H1 (cell line): Measurements from ENCODE around the gene IGSF23. TPM values are rescaled to one million over a fixed set of nuclear protein-coding genes. Genes with fewer than 3 reads are reported as not detected.

Source experiments
- CTCF ChIA-PET: fragments of 300-600 bp; sonication (Branson Sonifier 250); formaldehyde crosslinking; loops from one replicate; lab custom pipeline; 2021; ENCODE audit not compliant: partially characterized antibody; lab: Charles Lee
- POLR2A ChIA-PET: fragments of 300-600 bp; sonication (Branson Sonifier 250); formaldehyde crosslinking; loops from one replicate; lab custom pipeline; 2021; ENCODE audit warnings: inconsistent platforms; ENCODE audit not compliant: partially characterized antibody; lab: Charles Lee
- DNase-seq, 2 experiments: peaks; one replicate each; pipeline versions ENCODE4 v3.0.0 to v3.0.0-alpha.2; 2010 to 2022; ENCODE audit warnings: low spot score in 2 of 2, low read depth in 1 of 2, mixed read lengths in 1 of 2
- FAIRE-seq: peaks from 2 replicates; lab custom pipeline; 2011; peaks lifted over from hg19 to GRCh38; lab: Jason Lieb, UNC
- H2AFZ ChIP-seq: 2 replicates; pipeline ENCODE4 v1.8.1; 2012; ENCODE audit warnings: low read length, inconsistent platforms
- H2AK5ac ChIP-seq: 2 replicates; pipeline ENCODE4 v1.6.1; 2013; ENCODE audit warnings: low read depth, low read length
- H2BK120ac ChIP-seq: replicated peaks from 2 replicates; pipeline ENCODE3; 2013; ENCODE audit warnings: low read depth, low read length, inconsistent platforms
- H2BK12ac ChIP-seq: 2 replicates; pipeline ENCODE4 v1.6.1; 2013; ENCODE audit warnings: low read depth, low read length
- H2BK15ac ChIP-seq: 2 replicates; pipeline ENCODE4 v1.6.1; 2013; ENCODE audit warnings: low read length
- H2BK20ac ChIP-seq: 2 replicates; pipeline ENCODE4 v1.6.1; 2013; ENCODE audit warnings: low read length
- H2BK5ac ChIP-seq: 2 replicates; pipeline ENCODE4 v1.6.1; 2013; ENCODE audit warnings: low read depth, low read length
- H3K14ac ChIP-seq: 2 replicates; pipeline ENCODE4 v1.6.1; 2013; ENCODE audit warnings: inconsistent platforms; ENCODE audit not compliant: insufficient read length
- H3K18ac ChIP-seq: 2 replicates; pipeline ENCODE4 v1.6.1; 2013; ENCODE audit warnings: low read length; ENCODE audit errors: extremely low read depth
- H3K23ac ChIP-seq: 2 replicates; pipeline ENCODE4 v1.6.1; 2013; ENCODE audit warnings: inconsistent platforms; ENCODE audit not compliant: insufficient read length
- H3K23me2 ChIP-seq: 2 replicates; pipeline ENCODE4 v1.6.1; 2013; ENCODE audit warnings: low read depth, low read length
- H3K27ac ChIP-seq: 2 replicates; pipeline ENCODE4 v1.6.1; 2011; ENCODE audit warnings: low read depth, low read length, inconsistent platforms
- H3K27me3 ChIP-seq, 4 experiments: replicated peaks in 1 of 4; 1 replicate in 1 of 4; 2 replicates in 3 of 4; pipeline versions ENCODE4 v1.6.1 to v1.8.1; 2011 to 2013; ENCODE audit warnings: low read length in 3 of 4, mild to moderate bottlenecking in 3 of 4, inconsistent platforms in 2 of 4, mixed read lengths in 2 of 4, moderate library complexity in 1 of 4; ENCODE audit not compliant: control insufficient read depth in 3 of 4, insufficient read depth in 3 of 4; ENCODE audit errors: extremely low read depth in 1 of 4
- H3K36me3 ChIP-seq, 4 experiments: 2 replicates each; pipeline versions ENCODE4 v1.6.1 to v1.8.1; 2011 to 2013; ENCODE audit warnings: mild to moderate bottlenecking in 4 of 4, low read length in 3 of 4, moderate library complexity in 2 of 4, control low read depth in 1 of 4, inconsistent platforms in 1 of 4; ENCODE audit not compliant: insufficient read depth in 4 of 4, control insufficient read depth in 2 of 4
- H3K4ac ChIP-seq: replicated peaks from 2 replicates; pipeline ENCODE3; 2013; ENCODE audit warnings: low read length, low read depth, mixed read lengths, inconsistent platforms; ENCODE audit not compliant: insufficient read length
- H3K4me1 ChIP-seq, 4 experiments: replicated peaks in 1 of 4; 1 replicate in 1 of 4; 2 replicates in 3 of 4; pipeline versions ENCODE4 v1.6.1 to v1.8.1; 2011 to 2013; ENCODE audit warnings: low read length in 3 of 4, inconsistent platforms in 2 of 4, mixed read lengths in 1 of 4; ENCODE audit not compliant: insufficient read depth in 4 of 4, control insufficient read depth in 3 of 4
- H3K4me2 ChIP-seq, 2 experiments: 2 replicates each; pipeline versions ENCODE4 v1.6.1 to v1.8.1; 2011 to 2013; ENCODE audit warnings: low read depth in 2 of 2, low read length in 2 of 2, control low read depth in 1 of 2, inconsistent platforms in 1 of 2, mild to moderate bottlenecking in 1 of 2; ENCODE audit not compliant: insufficient read depth in 1 of 2
- H3K4me3 ChIP-seq, 4 experiments: fragments of 200-600, 300-600 bp in 1 of 4; sonication (generic), shearing (Covaris generic), sonication (Bioruptor Twin) in 1 of 4; 2 replicates each; pipeline versions ENCODE4 v1.5.1 to v1.8.1; 2011 to 2016; ENCODE audit warnings: low read length in 4 of 4, low read depth in 3 of 4, control low read depth in 2 of 4, inconsistent platforms in 2 of 4, mild to moderate bottlenecking in 2 of 4, mixed read lengths in 1 of 4, moderate library complexity in 1 of 4; ENCODE audit not compliant: insufficient read depth in 2 of 4; ENCODE audit errors: extremely low read depth in 1 of 4
- H3K56ac ChIP-seq: replicated peaks from 2 replicates; pipeline ENCODE3; 2013; ENCODE audit warnings: low read depth, mild to moderate bottlenecking, mixed read lengths, low read length, inconsistent platforms; ENCODE audit not compliant: insufficient read length
- H3K79me1 ChIP-seq: 2 replicates; pipeline ENCODE4 v1.6.1; 2013; ENCODE audit warnings: low read depth, low read length, control low read depth
- H3K79me2 ChIP-seq, 2 experiments: 2 replicates each; pipeline versions ENCODE4 v1.6.1 to v1.8.1; 2012 to 2013; ENCODE audit warnings: low read length in 2 of 2, mild to moderate bottlenecking in 2 of 2, inconsistent platforms in 1 of 2; ENCODE audit not compliant: insufficient read depth in 2 of 2, control insufficient read depth in 1 of 2
- H3K9ac ChIP-seq, 4 experiments: replicated peaks in 1 of 4; 1 replicate in 1 of 4; 2 replicates in 3 of 4; pipeline versions ENCODE4 v1.6.1 to v1.8.1; 2011 to 2013; ENCODE audit warnings: low read depth in 3 of 4, low read length in 3 of 4, control low read depth in 2 of 4, mild to moderate bottlenecking in 2 of 4, moderate library complexity in 2 of 4, inconsistent platforms in 1 of 4; ENCODE audit errors: extremely low read depth in 1 of 4
- H3K9me3 ChIP-seq, 2 experiments: 2 replicates each; pipeline versions ENCODE4 v1.6.1 to v1.8.1; 2012 to 2013; ENCODE audit warnings: mild to moderate bottlenecking in 2 of 2, moderate library complexity in 2 of 2, control low read depth in 1 of 2, inconsistent platforms in 1 of 2, low read depth in 1 of 2, low read length in 1 of 2, mixed read lengths in 1 of 2; ENCODE audit not compliant: insufficient read depth in 2 of 2
- H4K20me1 ChIP-seq, 2 experiments: replicated peaks in 1 of 2; 2 replicates each; pipeline versions ENCODE3 to v1.8.1; 2011 to 2013; ENCODE audit warnings: inconsistent platforms in 2 of 2, low read length in 2 of 2, mild to moderate bottlenecking in 1 of 2; ENCODE audit not compliant: insufficient read depth in 2 of 2, control insufficient read depth in 1 of 2
- H4K5ac ChIP-seq: 2 replicates; pipeline ENCODE4 v1.6.1; 2013; ENCODE audit warnings: low read length, low read depth, mixed read lengths, inconsistent platforms; ENCODE audit not compliant: insufficient read length
- H4K8ac ChIP-seq: 2 replicates; pipeline ENCODE4 v1.8.0; 2013; ENCODE audit warnings: mild to moderate bottlenecking, moderate library complexity, low read length, inconsistent platforms; ENCODE audit not compliant: insufficient read depth; ENCODE audit errors: extremely low read depth
- H4K91ac ChIP-seq: replicated peaks from 2 replicates; pipeline ENCODE3; 2013; ENCODE audit warnings: low read length, mixed read lengths, inconsistent platforms; ENCODE audit not compliant: insufficient read length
- ASH2L ChIP-seq: fragments of 200-600, 300-600 bp; sonication (generic); IDR thresholded peaks from one replicate; pipeline ENCODE4 v1.7.1; 2017; ENCODE audit warnings: low read length
- ATF3 ChIP-seq: IDR thresholded peaks from 2 replicates; pipeline ENCODE4 v1.6.1; 2011; ENCODE audit warnings: low read depth, mild to moderate bottlenecking, low read length; ENCODE audit not compliant: insufficient read depth
- CBX8 ChIP-seq: fragments of 300-800, 300-1000 bp; sonication (generic); IDR thresholded peaks from 2 replicates; pipeline ENCODE4 v1.7.1; 2016; ENCODE audit warnings: low read depth, low read length, borderline replicate concordance
- CTBP2 ChIP-seq: IDR thresholded peaks from 2 replicates; pipeline ENCODE4 v1.7.0; 2011; ENCODE audit warnings: borderline replicate concordance, mild to moderate bottlenecking, moderate library complexity, mixed read lengths, low read length; ENCODE audit not compliant: insufficient read depth, insufficient read length
- GTF2F1 ChIP-seq: IDR thresholded peaks from 2 replicates; pipeline ENCODE4 v1.6.1; 2012; ENCODE audit warnings: low read depth, low read length, improper control_type of control experiment, borderline replicate concordance
- JUND ChIP-seq: IDR thresholded peaks from 2 replicates; pipeline ENCODE4 v1.6.1; 2011; ENCODE audit warnings: mild to moderate bottlenecking, improper control_type of control experiment, low read length
- KDM5A ChIP-seq: fragments of 200-600 bp; IDR thresholded peaks from 2 replicates; pipeline ENCODE4 v1.7.1; 2012; ENCODE audit warnings: mild to moderate bottlenecking, low read length, inconsistent platforms, mixed read lengths
- POU5F1 ChIP-seq: IDR thresholded peaks from 2 replicates; pipeline ENCODE4 v1.6.1; 2011; ENCODE audit warnings: low read depth, mild to moderate bottlenecking, low read length, moderate library complexity
- SRF ChIP-seq: IDR thresholded peaks from 2 replicates; pipeline ENCODE4 v1.6.1; 2011; ENCODE audit warnings: mild to moderate bottlenecking, low read depth, low read length, moderate library complexity
- TEAD4 ChIP-seq: IDR thresholded peaks from 2 replicates; pipeline ENCODE4 v1.6.1; 2012; ENCODE audit warnings: low read depth, low read length, inconsistent platforms, mixed read lengths
- WGBS, 2 experiments: shearing (Covaris generic) in 1 of 2; methylation state at CpG; one replicate each; pipeline versions ENCODE4 v1.1.6 to v1.1.7; 2013 to 2015; ENCODE audit warnings: low lambda C conversion rate in 2 of 2, mixed read lengths in 2 of 2, inconsistent platforms in 1 of 2, low coverage in 1 of 2, missing lambda C conversion rate in 1 of 2; ENCODE audit not compliant: insufficient replicate concordance in 2 of 2, insufficient coverage in 1 of 2, insufficient read length in 1 of 2; ENCODE audit errors: extremely low coverage in 1 of 2, missing lambda C conversion rate in 1 of 2; 5-methylcytosine and 5-hydroxymethylcytosine counted together
- polyA plus RNA-seq, 7 experiments: library from polyadenylated mRNA; depleted of rRNA in 3 of 7; stranded (reverse) in 5 of 7; unstranded in 2 of 7; fragments of >200 nt in 5 of 7; fragments of 200-250 nt in 2 of 7; gene quantifications; 1 replicate in 5 of 7; 2 replicates in 1 of 7; 4 replicates in 1 of 7; pipeline versions ENCODE4 v1.2.1 to v1.2.3, GENCODE V29; 2011 to 2013; ENCODE audit warnings: missing spikeins in 2 of 7, mixed read lengths in 2 of 7
- total RNA-seq: library from RNA; stranded (reverse); fragmentation: NEBNext Ultra II Directional; extraction: Animal tissue kit (Norgen Biotek cat#: 25700); gene quantifications from 2 replicates; pipeline ENCODE4 v1.2.1, GENCODE V29; 2021

Gene IGSF23
- total and polyA plus RNA-seq, 2 of the 8 experiments (the other 6 are each of a cell fraction or from before 2014, with no cell fraction given) = not detected

- Histone ChIP-seq H3K56ac (no peak overlapping the region), H3K27me3 (no peaks in the 10 kb centered on the region; a peak in 1 of 7 replicates), H4K5ac (no peak overlapping the region), H2BK20ac (no peak overlapping the region), H3K27ac (no peak overlapping the region), H3K79me2 (no peaks in the 10 kb centered on the region), H3K9ac (no peak overlapping the region), H3K18ac (no peak overlapping the region), H2AFZ (no peak overlapping the region), H2BK120ac (no peak overlapping the region), H2AK5ac (no peak overlapping the region), H3K4me1 (no peaks in the 10 kb centered on the region), H3K23ac (no peak overlapping the region), H3K23me2 (no peaks in the 10 kb centered on the region), H3K4ac (no peak overlapping the region), H3K79me1 (no peaks in the 10 kb centered on the region), H2BK5ac (no peak overlapping the region), H3K36me3 (no peaks in the 10 kb centered on the region), H4K91ac (no peak overlapping the region), H4K20me1 (no peaks in the 10 kb centered on the region), H4K8ac (no peak overlapping the region), H3K14ac (no peak overlapping the region), H3K4me2 (no peak overlapping the region), H2BK12ac (no peak overlapping the region), H3K9me3 (no peaks in the 10 kb centered on the region), H3K4me3 (no peak overlapping the region), H2BK15ac (no peak overlapping the region)
- FAIRE-seq (no peak), DNase-seq (no peak)
- no peak for TF ChIP-seq CTBP2
- no peak for TF ChIP-seq SRF
- TF ChIP-seq POU5F1 = no peak
- no peak for TF ChIP-seq JUND
- TF ChIP-seq ASH2L = no peak
- no peak for TF ChIP-seq GTF2F1
- TF ChIP-seq KDM5A = no peak
- TF ChIP-seq CBX8 = no peak
- no peak for TF ChIP-seq ATF3
- TF ChIP-seq TEAD4 = no peak
- POLR2A ChIA-PET = no interaction called here
- CTCF ChIA-PET = interaction anchor here (0.6 to 1.4 kb wide), 4 partner anchors 9 to 50 kb away, joined by 3 to 6 read pairs (median 4); no protein-coding TSS in a partner anchor
- 92% methylated on average over 5 of the region's 5 CpGs; no CpG with 5 or more reads in 1 of the 2 experiments for WGBS, 2 experiments
Measured at GRCh38 chr19:44620667-44621066, 7.3 kb downstream of the IGSF23 start.
